ENCODE results near the gene CD40LG. TPM values are rescaled to one million over a fixed set of nuclear protein-coding genes. Genes with fewer than 3 reads are reported as not detected.

Gene CD40LG
- total RNA-seq, 1 donor from 2014 or later = not detected

- no peak overlapping the region for H3K4me3 Mint-ChIP-seq (ENCODE audit: unreplicated experiment)
- no peak for DNase-seq (ENCODE audit: low spot score)
- peaks cover 5% of the 10 kb centered on the region for H3K27me3 Mint-ChIP-seq (ENCODE audit: unreplicated experiment)
- H3K36me3 Mint-ChIP-seq (ENCODE audit: low read depth, unreplicated experiment) = no peaks in the 10 kb centered on the region
- TF ChIP-seq, protein P1, sequence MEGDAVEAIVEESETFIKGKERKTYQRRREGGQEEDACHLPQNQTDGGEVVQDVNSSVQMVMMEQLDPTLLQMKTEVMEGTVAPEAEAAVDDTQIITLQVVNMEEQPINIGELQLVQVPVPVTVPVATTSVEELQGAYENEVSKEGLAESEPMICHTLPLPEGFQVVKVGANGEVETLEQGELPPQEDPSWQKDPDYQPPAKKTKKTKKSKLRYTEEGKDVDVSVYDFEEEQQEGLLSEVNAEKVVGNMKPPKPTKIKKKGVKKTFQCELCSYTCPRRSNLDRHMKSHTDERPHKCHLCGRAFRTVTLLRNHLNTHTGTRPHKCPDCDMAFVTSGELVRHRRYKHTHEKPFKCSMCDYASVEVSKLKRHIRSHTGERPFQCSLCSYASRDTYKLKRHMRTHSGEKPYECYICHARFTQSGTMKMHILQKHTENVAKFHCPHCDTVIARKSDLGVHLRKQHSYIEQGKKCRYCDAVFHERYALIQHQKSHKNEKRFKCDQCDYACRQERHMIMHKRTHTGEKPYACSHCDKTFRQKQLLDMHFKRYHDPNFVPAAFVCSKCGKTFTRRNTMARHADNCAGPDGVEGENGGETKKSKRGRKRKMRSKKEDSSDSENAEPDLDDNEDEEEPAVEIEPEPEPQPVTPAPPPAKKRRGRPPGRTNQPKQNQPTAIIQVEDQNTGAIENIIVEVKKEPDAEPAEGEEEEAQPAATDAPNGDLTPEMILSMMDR (IDR thresholded peaks at IDR 0.05; ENCODE audit: unreplicated experiment) = no peak
- peaks cover 2% of the 10 kb centered on the region for H3K4me1 Mint-ChIP-seq (ENCODE audit: unreplicated experiment)
- no peak overlapping the region for H3K27ac Mint-ChIP-seq (ENCODE audit: unreplicated experiment)
- H3K9me3 Mint-ChIP-seq (ENCODE audit: unreplicated experiment) = no peaks in the 10 kb centered on the region
Observed at GRCh38 chrX:136630881-136631280, 17.1 kb upstream of the CD40LG start.

DNA sequence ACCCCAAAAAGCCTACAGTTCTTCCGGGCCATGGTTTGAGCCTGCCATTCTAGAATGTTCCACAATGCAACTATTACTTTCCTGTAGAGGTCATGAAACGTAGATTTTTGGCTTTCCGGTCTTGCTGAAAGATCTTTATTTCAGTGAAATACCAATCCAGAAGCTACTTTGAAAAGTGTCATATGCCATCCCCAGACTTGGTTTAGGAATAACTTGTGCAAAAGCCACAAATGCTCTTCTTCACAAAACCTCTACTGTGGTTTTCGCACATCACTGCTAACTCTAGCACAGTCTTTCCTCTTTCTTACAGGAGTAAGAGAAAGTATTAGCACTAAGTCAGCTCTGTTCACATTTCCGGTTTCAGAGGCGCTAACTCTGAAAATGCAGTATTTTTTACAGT is 12.7 kb upstream of the CD40LG start:
- Mint-ChIP-seq H3K27ac (ENCODE audit: unreplicated experiment) (no peak overlapping the region), H3K9me3 (ENCODE audit: unreplicated experiment) (no peaks in the 10 kb centered on the region), H3K4me1 (ENCODE audit: unreplicated experiment) (peaks cover 2% of the 10 kb centered on the region), H3K4me3 (ENCODE audit: unreplicated experiment) (no peak overlapping the region), H3K27me3 (ENCODE audit: unreplicated experiment) (no peaks in the 10 kb centered on the region), H3K36me3 (ENCODE audit: low read depth, unreplicated experiment) (no peaks in the 10 kb centered on the region)
- TF ChIP-seq, protein P1 (IDR thresholded peaks at IDR 0.05; ENCODE audit: unreplicated experiment) = no peak
- no peak for DNase-seq (ENCODE audit: low spot score)

- peak; percentile 3 for DNase-seq (ENCODE audit: low spot score)
- peaks cover 2% of the 10 kb centered on the region for H3K4me1 Mint-ChIP-seq (ENCODE audit: unreplicated experiment)
- no peak overlapping the region for H3K27ac Mint-ChIP-seq (ENCODE audit: unreplicated experiment)
- H3K9me3 Mint-ChIP-seq (ENCODE audit: unreplicated experiment) = no peaks in the 10 kb centered on the region
- H3K27me3 Mint-ChIP-seq (ENCODE audit: unreplicated experiment) = no peaks in the 10 kb centered on the region
- H3K4me3 Mint-ChIP-seq (ENCODE audit: unreplicated experiment) = no peak overlapping the region
- H3K36me3 Mint-ChIP-seq (ENCODE audit: low read depth, unreplicated experiment) = no peaks in the 10 kb centered on the region
- TF ChIP-seq, protein P1 (IDR thresholded peaks at IDR 0.05; ENCODE audit: unreplicated experiment) = no peak
Observed at GRCh38 chrX:136636121-136636520, 11.8 kb upstream of the CD40LG start.

DNA sequence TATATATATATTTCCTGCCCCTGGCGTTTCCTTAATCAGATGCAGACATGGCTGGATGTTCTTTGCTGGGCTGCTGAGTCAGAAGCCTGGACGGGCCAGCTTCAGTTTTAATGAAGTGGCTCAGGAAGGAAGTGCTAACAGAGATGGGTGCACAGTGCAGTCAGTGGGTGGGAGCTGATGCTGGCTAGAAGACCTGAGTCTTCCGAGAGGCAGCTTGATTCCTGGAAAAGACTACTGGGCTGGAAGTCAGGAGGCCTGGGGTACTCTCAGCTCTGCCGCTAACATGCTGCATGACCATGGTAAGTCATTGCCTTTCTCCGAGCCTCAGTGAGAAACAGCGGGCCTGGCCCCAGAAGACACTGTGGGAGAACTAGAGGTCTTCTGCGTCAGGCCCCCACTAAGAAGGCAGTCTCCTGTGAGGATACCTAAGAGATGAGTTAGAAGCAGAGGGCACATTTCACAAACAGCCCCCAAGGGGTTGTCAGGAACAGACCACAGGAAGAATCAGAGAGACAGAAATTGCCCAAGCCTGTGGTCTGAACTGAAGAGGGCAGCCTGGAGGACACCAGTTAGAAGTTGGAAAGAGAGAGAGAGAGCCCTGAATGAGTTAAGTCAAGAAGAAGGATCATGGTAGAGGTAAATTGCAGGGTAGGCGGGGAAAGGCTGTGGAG is 8.3 kb upstream of the CD40LG start:
- H3K36me3 Mint-ChIP-seq (ENCODE audit: low read depth, unreplicated experiment) = no peaks in the 10 kb centered on the region
- TF ChIP-seq, protein P1 (IDR thresholded peaks at IDR 0.05; ENCODE audit: unreplicated experiment) = no peak
- H3K27ac Mint-ChIP-seq (ENCODE audit: unreplicated experiment) = peak overlapping the region; percentile 53
- no peaks in the 10 kb centered on the region for H3K27me3 Mint-ChIP-seq (ENCODE audit: unreplicated experiment)
- DNase-seq (ENCODE audit: low spot score) = no peak
- no peak overlapping the region for H3K4me3 Mint-ChIP-seq (ENCODE audit: unreplicated experiment)
- H3K9me3 Mint-ChIP-seq (ENCODE audit: unreplicated experiment) = no peaks in the 10 kb centered on the region
- H3K4me1 Mint-ChIP-seq (ENCODE audit: unreplicated experiment) = peaks cover 2% of the 10 kb centered on the region

- Mint-ChIP-seq H3K4me3 (ENCODE audit: unreplicated experiment) (no peak overlapping the region), H3K4me1 (ENCODE audit: unreplicated experiment) (no peaks in the 10 kb centered on the region), H3K9me3 (ENCODE audit: unreplicated experiment) (no peaks in the 10 kb centered on the region), H3K27me3 (ENCODE audit: unreplicated experiment) (no peaks in the 10 kb centered on the region), H3K36me3 (ENCODE audit: low read depth, unreplicated experiment) (no peaks in the 10 kb centered on the region), H3K27ac (ENCODE audit: unreplicated experiment) (no peak overlapping the region)
- TF ChIP-seq, protein P1 (IDR thresholded peaks at IDR 0.05; ENCODE audit: unreplicated experiment) = no peak
- DNase-seq (ENCODE audit: low spot score) = no peak
Observed at GRCh38 chrX:136643243-136643642, 4.7 kb upstream of the CD40LG start.
